GM12873 (cell line): ENCODE data around the gene CTSL.

Source experiments
- TF ChIP-seq, protein P1 (sequence below): IDR thresholded peaks from 2 replicates; pipeline ENCODE4 v1.5.1; 2012; ENCODE audit warnings: low read depth, mild to moderate bottlenecking, moderate library complexity, low read length, control low read depth; ENCODE audit not compliant: insufficient read depth; ENCODE audit errors: missing control alignments

The CTSL gene

DNA sequence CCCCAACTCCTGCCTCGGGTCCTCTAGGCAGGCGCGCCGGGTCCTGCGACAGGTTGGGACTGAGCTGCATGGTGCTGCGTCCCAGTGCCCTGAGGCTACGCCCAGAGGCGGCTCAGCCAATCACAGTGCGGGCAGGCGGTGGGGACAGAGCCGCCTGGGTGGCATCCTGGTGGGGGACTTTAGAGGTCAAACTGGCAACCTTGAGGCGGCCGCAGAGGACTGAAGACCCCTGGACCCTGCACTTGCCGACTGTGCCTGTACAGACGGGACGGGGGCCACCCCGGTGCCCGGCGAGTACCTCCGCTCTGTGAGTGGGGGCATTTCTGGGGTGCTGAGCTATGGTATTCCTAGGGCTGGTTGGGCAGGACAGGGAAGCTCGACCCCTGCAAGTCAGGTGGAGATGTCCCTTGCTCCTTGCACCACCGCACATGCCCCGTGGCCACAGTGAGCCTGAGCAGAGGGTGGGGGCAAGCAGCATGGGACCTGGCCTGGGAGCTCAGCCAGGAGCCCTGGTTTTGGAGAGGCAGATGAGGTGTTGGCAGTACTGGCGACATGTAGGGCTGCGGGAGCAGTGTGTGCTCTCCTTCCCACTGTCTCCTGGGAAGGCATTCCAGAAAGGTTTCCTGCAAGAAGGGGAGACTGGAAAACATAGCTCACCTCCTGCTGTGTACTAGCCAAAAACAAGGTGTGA lies 45.5 kb downstream of the CTSL start:
- TF ChIP-seq, protein P1, sequence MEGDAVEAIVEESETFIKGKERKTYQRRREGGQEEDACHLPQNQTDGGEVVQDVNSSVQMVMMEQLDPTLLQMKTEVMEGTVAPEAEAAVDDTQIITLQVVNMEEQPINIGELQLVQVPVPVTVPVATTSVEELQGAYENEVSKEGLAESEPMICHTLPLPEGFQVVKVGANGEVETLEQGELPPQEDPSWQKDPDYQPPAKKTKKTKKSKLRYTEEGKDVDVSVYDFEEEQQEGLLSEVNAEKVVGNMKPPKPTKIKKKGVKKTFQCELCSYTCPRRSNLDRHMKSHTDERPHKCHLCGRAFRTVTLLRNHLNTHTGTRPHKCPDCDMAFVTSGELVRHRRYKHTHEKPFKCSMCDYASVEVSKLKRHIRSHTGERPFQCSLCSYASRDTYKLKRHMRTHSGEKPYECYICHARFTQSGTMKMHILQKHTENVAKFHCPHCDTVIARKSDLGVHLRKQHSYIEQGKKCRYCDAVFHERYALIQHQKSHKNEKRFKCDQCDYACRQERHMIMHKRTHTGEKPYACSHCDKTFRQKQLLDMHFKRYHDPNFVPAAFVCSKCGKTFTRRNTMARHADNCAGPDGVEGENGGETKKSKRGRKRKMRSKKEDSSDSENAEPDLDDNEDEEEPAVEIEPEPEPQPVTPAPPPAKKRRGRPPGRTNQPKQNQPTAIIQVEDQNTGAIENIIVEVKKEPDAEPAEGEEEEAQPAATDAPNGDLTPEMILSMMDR = no peak

DNA sequence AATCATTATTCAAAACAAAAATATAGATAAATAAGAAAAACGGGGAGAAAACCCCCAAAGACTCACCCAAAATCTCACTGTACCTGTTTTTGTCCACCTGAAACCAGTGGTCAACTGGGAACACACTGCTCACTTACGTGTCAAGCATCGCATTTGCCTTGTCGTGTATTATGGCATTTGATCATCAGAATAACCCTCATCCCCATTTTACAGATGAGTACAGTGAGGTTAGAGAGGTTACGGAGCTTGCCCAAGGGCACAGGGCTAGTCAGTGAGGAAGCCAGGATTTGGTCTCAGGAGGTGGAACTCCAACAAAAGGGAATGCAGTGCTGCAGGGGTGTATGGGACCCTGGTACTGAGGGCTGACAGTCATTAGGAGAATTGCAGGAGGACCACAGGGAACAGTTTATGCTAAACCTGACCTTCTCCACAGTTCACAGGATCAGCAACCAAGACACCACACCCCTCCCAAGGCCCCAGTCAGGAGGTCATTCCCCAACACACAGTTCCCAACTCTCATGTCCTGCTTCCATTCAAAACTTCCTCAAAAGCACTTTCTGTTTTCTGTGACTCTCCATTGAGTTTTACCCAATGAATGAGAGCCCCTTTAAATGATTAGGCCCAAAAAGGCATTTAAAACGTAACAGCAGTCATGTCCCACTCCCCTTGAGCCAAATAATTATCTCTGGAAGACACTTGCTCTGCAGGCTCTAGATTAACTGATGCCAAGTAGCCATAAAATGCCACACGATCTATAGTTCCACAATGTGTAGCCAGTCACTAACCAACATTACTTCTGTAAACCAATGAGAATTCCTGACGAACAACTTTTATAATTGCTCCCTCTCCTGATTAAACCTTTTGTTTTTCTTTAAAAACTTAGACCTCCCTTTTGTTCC lies 50.8 kb downstream of the CTSL start:
- TF ChIP-seq, protein P1 = no peak

DNA sequence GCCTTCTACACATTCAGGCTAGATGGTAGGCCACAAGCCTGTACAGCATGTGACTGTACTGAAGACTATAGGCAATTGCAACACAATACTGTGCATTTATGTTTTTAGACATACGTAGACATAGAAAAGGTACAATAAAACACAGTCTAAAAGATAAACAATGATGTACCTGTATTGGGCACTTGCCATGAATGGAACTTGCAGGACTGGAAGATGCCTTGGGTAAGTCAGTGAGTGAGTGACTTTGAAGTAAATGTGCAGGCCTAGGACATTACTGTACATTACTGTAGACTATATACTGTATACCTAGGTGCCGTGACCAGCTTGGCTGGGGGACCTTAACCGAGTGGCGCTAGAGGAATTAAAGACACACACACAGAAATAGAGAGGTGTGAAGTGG lies 53.1 kb downstream of the CTSL start:
- TF ChIP-seq, protein P1 = no peak
